ENCODE measurements around the gene KCNT2.
"Not testable (repeated sequence)": the region's sequence is repeated elsewhere in the genome, so short reads cannot be mapped to it uniquely, and the experiment has no call there.

KCNT2 gene

DNA sequence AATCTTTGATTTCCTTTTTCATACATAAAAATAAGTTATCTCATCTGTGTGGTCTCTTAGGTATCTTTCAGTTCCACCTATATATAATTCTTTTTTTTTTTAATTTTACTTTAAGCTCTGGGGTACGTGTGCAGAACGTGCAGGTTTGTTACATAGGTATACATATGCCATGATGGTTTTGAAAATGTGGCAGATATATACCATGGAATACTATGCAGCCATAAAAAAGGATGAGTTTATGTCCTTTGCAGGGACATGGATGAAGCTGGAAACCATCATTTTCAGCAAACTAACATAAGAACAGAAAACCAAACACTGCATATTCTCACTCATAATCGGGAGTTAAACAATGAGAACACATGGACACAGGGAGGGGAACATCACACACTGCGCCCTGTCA lies 345.2 kb downstream of the KCNT2 start:
- not testable (repeated sequence) for FAIRE-seq; DNase-seq (ENCODE audit: extremely low spot score, insufficient read length, low read depth)

DNA sequence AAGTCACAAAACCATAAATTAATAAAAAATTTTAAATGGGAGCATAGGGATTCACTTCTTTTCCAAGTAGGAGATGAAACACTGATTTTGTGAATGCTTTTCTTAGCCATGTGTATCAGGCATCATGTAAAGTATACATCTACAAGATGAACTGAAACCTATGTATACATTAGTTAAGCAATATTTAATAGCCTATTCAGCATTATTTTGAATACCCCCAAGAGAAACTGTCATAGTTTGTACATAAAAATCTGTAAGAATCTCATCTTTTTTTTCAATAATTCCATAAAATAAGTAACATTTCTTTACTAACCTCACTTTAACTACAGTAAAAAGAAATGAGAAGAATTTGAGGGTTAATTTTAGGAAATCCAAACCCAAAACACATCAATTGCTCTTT lies 348.0 kb downstream of the KCNT2 start:
- FAIRE-seq (no peak), DNase-seq (ENCODE audit: extremely low spot score, insufficient read length, low read depth) (no peak)

DNA sequence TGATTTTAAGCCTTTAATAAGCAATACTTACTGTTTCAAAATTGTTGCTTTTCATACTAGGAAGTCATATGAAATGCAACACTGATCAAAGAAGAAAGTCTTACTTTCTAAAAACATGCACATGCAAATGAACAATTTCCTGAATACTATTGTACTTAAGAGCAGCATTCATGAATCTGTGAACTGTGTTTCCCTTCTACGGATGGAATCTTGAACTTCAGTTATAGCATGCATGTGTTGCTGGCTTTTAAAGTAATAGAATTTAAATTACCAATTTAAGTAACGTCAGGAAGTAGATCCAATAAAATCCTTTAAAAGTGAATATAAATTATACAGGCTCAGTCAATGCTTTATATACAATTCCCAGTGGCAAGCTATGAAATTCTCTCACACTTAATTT lies 348.9 kb downstream of the KCNT2 start:
- FAIRE-seq (no peak), DNase-seq (ENCODE audit: extremely low spot score, insufficient read length, low read depth) (no peak)

DNA sequence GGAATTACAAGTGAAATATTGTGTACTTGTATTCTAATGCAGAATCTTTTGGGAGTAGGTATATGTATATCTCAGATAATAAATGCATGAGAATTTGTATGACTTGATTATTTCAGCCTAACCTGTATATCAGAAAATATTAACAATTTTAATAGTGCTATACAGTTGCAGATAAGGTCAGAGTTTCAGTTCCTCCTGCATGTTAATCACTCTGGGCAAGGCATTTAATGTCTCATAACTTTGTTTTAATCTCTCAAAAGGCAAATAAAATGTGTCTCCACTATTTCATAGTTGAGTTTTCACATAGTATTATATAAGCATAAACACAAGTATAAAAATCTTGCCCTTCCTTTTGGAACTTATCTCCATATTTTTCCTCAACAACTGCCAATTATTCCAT lies 352.5 kb downstream of the KCNT2 start:
- DNase-seq (ENCODE audit: extremely low spot score, insufficient read length, low read depth) (no peak), FAIRE-seq (no peak)

DNA sequence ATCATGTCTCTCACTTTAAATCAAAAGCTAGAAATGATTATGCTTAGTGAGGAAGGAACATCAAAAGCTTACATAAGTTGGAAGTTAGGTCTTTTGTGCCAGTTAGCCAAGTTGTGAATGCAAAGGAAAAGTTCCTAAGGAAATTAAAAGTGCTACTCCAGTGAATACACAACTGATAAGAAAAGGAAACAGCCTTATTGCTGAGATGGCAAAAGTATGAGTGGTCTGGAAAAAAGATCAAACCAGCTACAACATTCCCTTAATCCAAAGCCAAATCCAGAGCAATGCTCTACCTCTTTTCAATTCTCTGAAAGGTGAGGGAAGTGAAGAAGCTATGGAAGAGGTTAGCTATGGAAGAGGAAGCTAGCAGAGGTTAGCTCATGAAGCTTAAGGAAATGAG lies 378.7 kb downstream of the KCNT2 start:
- no peak for DNase-seq (ENCODE audit: extremely low spot score, insufficient read length, low read depth)
- FAIRE-seq = no peak

DNA sequence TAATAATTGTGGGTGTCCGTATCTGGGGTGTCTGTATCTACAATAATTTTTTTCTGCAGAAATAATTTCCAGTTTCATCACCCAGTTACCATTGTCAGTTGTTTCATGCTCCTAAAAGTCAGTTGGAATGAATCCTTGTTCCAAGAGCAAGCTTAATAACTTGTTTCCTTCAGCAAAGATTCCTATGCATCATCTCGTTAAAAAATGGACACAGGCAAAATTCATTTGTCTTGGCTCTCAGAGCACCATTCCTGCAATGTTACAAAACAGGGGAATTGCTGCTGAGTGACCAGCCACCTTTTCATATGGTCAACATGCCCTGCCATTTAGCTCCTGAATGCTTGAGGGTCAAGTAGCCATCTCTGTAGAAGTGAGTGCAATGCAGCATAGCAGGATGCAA lies 393.4 kb downstream of the KCNT2 start:
- FAIRE-seq (no peak), DNase-seq (ENCODE audit: extremely low spot score, insufficient read length, low read depth) (no peak)

DNA sequence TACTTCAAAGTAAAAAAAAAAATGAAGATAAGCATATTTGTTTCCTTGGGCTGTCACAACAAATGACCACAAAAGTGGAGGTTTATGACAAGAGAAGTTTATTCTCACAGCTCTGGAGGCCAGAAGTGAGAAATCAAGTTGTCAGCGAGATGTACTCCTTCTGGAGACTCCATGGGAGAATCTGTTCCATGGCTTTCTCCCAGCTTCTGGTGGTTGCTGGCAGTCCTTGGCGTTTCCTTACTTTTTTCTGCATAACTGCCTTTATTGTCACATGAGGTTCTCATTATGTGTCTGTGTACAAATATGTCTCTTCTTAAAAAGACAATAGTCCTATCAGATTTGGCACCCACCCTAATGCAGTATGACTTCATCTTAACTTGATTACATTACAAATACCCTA lies 398.3 kb downstream of the KCNT2 start:
- no peak for DNase-seq (ENCODE audit: extremely low spot score, insufficient read length, low read depth)
- no peak for FAIRE-seq

DNA sequence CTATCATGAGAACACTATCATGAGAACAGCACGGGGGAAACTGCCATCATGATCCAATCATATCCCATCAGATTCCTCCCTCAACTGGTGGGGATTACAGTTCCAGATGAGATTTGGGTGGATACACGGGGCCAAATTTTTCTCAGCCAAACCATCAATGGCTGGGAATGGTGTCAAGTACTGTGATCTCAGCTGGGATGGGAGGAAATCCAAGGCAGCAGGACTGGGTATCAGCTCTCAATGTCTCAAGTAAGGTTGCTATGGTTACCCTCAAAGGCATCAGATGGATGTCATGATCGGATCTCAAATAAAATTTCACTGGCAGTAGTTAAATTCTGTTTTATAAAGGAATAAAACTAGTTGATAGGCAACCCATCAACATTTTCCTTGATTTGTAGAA lies 399.0 kb downstream of the KCNT2 start:
- FAIRE-seq = no peak
- no peak for DNase-seq (ENCODE audit: extremely low spot score, insufficient read length, low read depth)

DNA sequence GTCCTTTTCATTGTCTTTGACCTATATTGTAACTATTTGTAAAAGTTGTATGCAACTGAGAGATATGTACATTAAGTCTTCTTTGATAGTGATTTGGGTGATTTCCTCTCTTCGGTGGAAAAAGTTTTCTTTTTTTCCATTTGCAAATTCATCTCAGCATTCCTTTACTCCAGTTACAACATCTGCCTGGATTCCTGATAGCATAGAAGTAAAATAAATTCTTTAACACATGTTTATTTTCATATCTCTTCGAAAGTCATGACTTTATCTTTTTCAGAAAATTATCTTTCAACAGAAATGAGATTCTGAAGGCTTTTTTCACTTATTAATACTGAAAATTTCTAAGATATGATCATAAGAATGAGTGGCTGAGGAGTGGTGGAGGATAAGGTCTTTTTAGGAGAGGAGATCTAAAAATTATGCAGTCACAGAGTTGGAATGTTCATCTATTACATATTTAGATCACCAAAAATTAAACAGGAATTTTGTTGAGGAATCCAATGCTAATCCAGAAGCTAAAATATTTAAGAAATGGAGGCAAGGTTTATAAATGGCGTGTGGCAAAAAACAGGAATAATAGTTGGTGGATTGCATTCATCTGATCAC lies 400.5 kb downstream of the KCNT2 start:
- FAIRE-seq (no peak), DNase-seq (ENCODE audit: extremely low spot score, insufficient read length, low read depth) (no peak)

DNA sequence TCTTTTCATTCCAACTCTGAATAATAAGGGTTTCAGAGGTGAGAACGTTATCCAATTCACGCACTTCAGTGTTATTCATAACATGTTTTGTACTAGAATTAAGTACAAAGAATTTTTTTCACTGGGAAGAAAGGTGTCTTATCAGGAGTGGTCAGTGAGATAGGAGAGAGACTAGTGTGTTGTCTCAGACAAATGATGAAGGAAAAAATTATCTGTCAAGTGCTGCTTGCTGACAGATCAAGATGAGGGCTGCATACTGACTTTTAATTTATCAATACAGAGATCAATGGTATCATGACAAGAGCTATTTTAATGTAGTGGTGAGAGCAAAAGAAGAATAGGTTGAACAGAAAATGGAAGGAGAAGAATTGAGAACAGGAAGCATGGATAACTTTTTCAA lies 402.4 kb downstream of the KCNT2 start:
- DNase-seq (ENCODE audit: extremely low spot score, insufficient read length, low read depth) (no peak), FAIRE-seq (no peak)

DNA sequence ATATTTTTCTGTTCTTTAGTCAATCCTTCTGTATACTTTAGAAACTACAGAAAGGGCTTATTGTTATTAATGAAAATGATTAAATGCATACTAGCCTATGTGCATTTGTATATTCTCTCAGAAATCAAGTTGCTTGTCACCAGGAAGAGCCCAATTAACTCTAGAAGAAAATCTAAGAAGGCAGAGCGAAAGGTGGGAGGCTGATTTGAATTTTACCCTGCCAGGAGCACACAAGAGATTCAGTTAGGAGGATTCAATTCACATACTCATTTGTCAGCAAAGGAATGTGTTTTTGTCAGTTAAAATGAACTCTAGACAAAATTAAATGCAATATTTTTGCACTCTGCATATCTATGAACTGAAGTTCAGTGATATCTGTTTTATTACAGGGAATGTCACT lies 411.8 kb downstream of the KCNT2 start:
- DNase-seq (ENCODE audit: extremely low spot score, insufficient read length, low read depth) = no peak
- no peak for FAIRE-seq

DNA sequence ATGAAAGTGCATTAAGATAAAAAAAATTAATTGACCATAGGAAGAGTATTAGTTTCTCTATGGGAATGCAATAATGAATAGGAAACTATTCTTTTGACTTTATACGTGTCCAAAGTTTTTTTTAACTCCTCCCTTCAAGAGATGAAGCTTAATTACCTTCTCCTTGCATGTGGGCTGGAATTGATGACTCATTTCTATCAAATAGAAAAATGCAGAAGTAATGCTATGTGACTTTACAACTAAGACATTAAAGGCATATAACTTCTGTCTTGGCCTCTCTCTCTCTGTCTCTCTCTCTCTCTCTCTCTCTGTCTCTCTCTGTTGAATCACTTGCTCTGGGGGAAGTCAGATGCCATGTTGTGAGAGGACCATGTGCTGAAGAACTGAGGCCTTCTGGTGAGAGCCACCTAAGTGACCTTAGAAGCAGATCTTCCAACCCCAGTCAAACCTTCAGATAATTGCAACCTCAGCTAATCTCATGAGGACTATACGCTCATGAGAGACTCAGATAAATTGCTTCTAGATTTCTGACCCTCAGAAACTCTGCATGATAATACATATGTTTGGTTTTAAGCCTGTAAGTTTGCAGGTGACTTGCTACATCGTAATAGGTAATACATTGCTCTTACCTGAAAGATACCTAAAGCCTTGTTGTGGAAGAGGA lies 414.2 kb downstream of the KCNT2 start:
- DNase-seq (ENCODE audit: extremely low spot score, insufficient read length, low read depth) (no peak), FAIRE-seq (no peak)

DNA sequence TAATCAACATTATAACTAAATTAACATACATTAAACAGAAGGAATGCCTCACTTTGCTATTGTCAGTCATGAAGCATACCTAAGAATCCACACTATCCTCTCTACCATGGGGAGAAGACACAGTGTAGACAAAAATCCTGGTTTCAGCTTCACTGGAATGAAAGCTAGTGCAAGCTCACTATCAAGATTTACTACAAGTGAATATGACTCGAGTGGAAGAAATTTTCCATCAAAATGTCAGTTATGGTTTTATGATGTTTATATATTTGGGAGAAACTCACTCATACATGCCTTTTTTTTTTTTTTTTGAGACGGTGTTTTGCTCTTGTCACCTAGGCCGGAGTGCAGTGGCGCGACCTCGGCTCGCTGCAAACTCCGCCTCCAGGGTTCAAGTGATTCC lies 424.3 kb downstream of the KCNT2 start:
- FAIRE-seq (no peak), DNase-seq (ENCODE audit: extremely low spot score, insufficient read length, low read depth) (no peak)

DNA sequence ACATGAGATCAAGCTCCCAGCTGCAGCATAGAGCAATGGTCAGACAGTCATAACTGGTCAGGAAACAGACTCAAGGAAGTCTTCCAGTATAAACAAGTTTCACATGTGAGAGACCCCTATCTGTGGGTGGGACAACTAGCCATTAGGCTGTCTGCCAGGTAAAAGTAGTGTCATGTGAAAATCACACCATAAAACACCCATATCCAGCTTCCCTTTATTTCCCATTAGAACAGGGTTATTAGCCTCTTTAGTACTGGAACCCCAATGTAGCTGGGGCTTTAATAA lies 426.7 kb downstream of the KCNT2 start:
- FAIRE-seq (no peak), DNase-seq (ENCODE audit: extremely low spot score, insufficient read length, low read depth) (no peak)

DNA sequence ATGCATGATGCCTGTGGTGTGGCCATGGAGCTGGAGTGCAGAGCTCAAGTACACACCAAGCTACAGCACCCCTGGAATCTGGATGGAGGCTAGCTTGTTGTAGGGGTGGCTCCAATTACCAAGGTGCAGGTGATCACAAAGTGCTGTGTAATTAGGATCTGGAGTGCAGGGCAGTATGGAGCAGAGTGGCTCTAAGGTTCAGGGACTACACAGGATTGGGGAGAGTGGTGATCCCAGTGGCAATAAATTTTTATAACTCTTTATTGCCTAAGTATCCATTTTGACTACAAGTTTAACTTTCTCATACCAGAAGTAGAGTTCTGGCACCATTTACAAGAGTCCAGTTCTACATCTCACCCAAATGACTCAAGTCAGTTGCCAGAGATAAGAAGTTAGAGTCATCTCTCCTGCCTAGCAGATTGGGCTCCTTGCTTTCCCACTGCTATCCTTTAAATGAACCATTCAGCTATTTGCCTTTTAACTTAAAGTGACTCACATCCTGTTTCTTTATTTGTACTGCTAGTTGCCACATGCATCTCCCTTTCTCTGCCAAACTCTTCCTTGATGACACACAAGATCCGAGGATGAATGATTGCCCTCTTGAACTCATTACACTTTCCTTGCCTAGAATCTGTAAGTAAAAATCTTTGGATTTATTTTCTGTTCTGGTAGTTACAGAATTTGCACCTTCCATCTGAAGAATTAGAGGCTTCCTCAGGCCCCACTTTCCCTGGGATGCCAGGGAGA lies 427.2 kb downstream of the KCNT2 start:
- FAIRE-seq = no peak
- no peak for DNase-seq (ENCODE audit: extremely low spot score, insufficient read length, low read depth)

DNA sequence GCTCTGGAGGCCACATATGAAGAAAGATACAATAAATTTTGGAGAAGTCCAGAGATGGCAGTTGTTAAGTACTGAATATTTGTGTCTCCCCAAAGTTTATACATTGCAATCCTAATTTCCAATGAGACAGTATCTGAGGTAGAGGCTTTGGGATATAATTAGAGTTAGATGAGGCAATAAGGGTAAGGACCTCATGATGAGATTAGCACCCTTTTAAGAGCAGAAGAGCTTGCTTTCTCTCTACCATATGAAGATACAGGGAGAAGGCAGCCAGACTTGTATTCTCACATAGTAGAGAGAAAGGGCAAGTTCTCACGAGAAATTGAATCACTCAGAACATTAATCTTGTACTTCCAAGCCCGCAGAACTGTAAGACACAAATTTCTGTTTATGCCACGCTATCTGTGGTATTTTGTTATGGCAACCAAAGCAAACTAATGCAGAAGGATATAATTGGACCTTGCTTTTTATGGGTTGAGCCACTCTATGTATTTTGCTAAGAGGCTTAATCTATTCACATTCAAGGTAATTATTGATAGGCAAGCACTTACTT lies 430.1 kb downstream of the KCNT2 start:
- DNase-seq (ENCODE audit: extremely low spot score, insufficient read length, low read depth) = no peak
- FAIRE-seq = no peak
